ENCODE data around the gene IAH1.
A peak's percentile ranks its signal among the peaks of the same experiment; 100 is the strongest.

The IAH1 gene

GRCh38 chr2:9527995-9528787 is 53.8 kb downstream of the IAH1 start:
- no peak for DNase-seq (ENCODE audit: low spot score)

GRCh38 chr2:9532421-9532820 is 58.1 kb downstream of the IAH1 start:
- DNase-seq (ENCODE audit: low spot score): no peak

- DNase-seq (ENCODE audit: low spot score): no peak
These were observed 59.3 kb downstream of the IAH1 start for GRCh38 chr2:9533663-9534062.

- no peak for DNase-seq (ENCODE audit: low spot score)
These were observed 60.8 kb downstream of the IAH1 start for GRCh38 chr2:9535177-9535576.

GRCh38 chr2:9536504-9536903 is 62.2 kb downstream of the IAH1 start:
- no peak for DNase-seq (ENCODE audit: low spot score)

GRCh38 chr2:9538000-9538507 is 63.7 kb downstream of the IAH1 start:
- DNase-seq (ENCODE audit: low spot score): peak; percentile 50

Measured in NAMALWA (cell line).